ENCODE results near the gene SMPD3. TPM values are rescaled to one million over a fixed set of nuclear protein-coding genes. Genes with fewer than 3 reads are reported as not detected.

Gene SMPD3
- total RNA-seq, 1 experiment from 2014 or later, result 1.4 TPM

- TF ChIP-seq E2F5 (CRISPR knock-in tag; IDR thresholded peaks at IDR 0.05), result no peak
- no peak for TF ChIP-seq E2F1 (CRISPR knock-in tag; IDR thresholded peaks at IDR 0.05)
These were observed 90.8 kb downstream of the SMPD3 start (continued) for GRCh38 chr16:68357521-68357922.

- ATAC-seq (no peak), DNase-seq (ENCODE audit: low spot score) (no peak)
- POLR2A ChIA-PET, result interaction anchor here (0.6 kb wide), 1 partner anchor 1224 kb away, joined by 3 read pairs; no protein-coding TSS in a partner anchor
- CTCF ChIA-PET, result interaction anchor here (1.3 to 2.7 kb wide), 4 partner anchors 8 to 95 kb away, joined by 3 to 7 read pairs (median 4); partner anchors contain the start of gene SLC7A6
- H3K27ac Mint-ChIP-seq, result no peak overlapping the region
- no peaks in the 10 kb centered on the region for H3K4me1 Mint-ChIP-seq
- peaks cover 3% of the 10 kb centered on the region for H3K36me3 Mint-ChIP-seq
- no peaks in the 10 kb centered on the region for H3K9me3 Mint-ChIP-seq
- H3K27me3 Mint-ChIP-seq (ENCODE audit: low read depth), result no peaks in the 10 kb centered on the region
- H3K4me3 Mint-ChIP-seq, result no peak overlapping the region
- TF ChIP-seq JAZF1 (CRISPR knock-in tag; IDR thresholded peaks at IDR 0.05), result no peak
- TF ChIP-seq ZNF232 (CRISPR knock-in tag; IDR thresholded peaks at IDR 0.05), result no peak
- TF ChIP-seq ZNF425 (CRISPR knock-in tag; conservative IDR thresholded peaks at IDR 0.05), result no peak
- TF ChIP-seq CREB1 (CRISPR knock-in tag; IDR thresholded peaks at IDR 0.05), result no peak
- no peak for TF ChIP-seq IRF2 (CRISPR knock-in tag; IDR thresholded peaks at IDR 0.05; ENCODE audit: borderline replicate concordance, low read depth)
- TF ChIP-seq IRF1 (CRISPR knock-in tag; IDR thresholded peaks at IDR 0.05), result no peak
- no peak for TF ChIP-seq NFYB (CRISPR knock-in tag; conservative IDR thresholded peaks at IDR 0.05; ENCODE audit: low read depth)
- no peak for TF ChIP-seq PRRX2 (CRISPR knock-in tag; IDR thresholded peaks at IDR 0.05)
- no peak for TF ChIP-seq ZNF423 (CRISPR knock-in tag; IDR thresholded peaks at IDR 0.05)
These were observed 91.4 kb downstream of the SMPD3 start for GRCh38 chr16:68356919-68357286.

GRCh38 chr16:68356249-68356918, 91.9 kb downstream of the SMPD3 start:
- no peak overlapping the region for H3K27ac Mint-ChIP-seq
- no peaks in the 10 kb centered on the region for H3K27me3 Mint-ChIP-seq (ENCODE audit: low read depth)
- DNase-seq (ENCODE audit: low spot score) (no peak), ATAC-seq (no peak)
- H3K4me3 Mint-ChIP-seq, result no peak overlapping the region
- ChIA-PET POLR2A (interaction anchor here (0.6 kb wide), 1 partner anchor 1223 kb away, joined by 3 read pairs; no protein-coding TSS in a partner anchor), CTCF (interaction anchor here (1.1 to 2.7 kb wide), 8 partner anchors 8 to 95 kb away, joined by 3 to 7 read pairs (median 4); partner anchors contain the start of gene SLC7A6)
- no peaks in the 10 kb centered on the region for H3K9me3 Mint-ChIP-seq
- no peaks in the 10 kb centered on the region for H3K4me1 Mint-ChIP-seq
- peaks cover 3% of the 10 kb centered on the region for H3K36me3 Mint-ChIP-seq
- TF ChIP-seq ATF1 (CRISPR knock-in tag; IDR thresholded peaks at IDR 0.05) (no peak), GTF2I (CRISPR knock-in tag; conservative IDR thresholded peaks at IDR 0.05) (no peak), ZSCAN18 (CRISPR knock-in tag; IDR thresholded peaks at IDR 0.05) (no peak), JUN (CRISPR knock-in tag; IDR thresholded peaks at IDR 0.05) (no peak), ATF3 (CRISPR knock-in tag; conservative IDR thresholded peaks at IDR 0.05) (no peak), ZNF232 (CRISPR knock-in tag; IDR thresholded peaks at IDR 0.05) (no peak), ERG (CRISPR knock-in tag; IDR thresholded peaks at IDR 0.05) (no peak), MYBL2 (CRISPR knock-in tag; IDR thresholded peaks at IDR 0.05) (no peak), GRHL2 (CRISPR knock-in tag; IDR thresholded peaks at IDR 0.05; ENCODE audit: insufficient replicate concordance, severe bottlenecking) (no peak), EMX1 (CRISPR knock-in tag; IDR thresholded peaks at IDR 0.05) (no peak), NR1H2 (CRISPR knock-in tag; IDR thresholded peaks at IDR 0.05) (no peak), ZNF396 (CRISPR knock-in tag; IDR thresholded peaks at IDR 0.05; ENCODE audit: borderline replicate concordance) (no peak), ZBTB21 (CRISPR knock-in tag; IDR thresholded peaks at IDR 0.05; ENCODE audit: borderline replicate concordance) (no peak), CTCF (IDR thresholded peaks at IDR 0.05) (no peak)

Measured in WTC11 (cell line).